PFSK-1 (cell line): ENCODE results near the gene GALNT9.

ENCODE experiments used
- FOXP2 ChIP-seq: optimal IDR thresholded peaks from 2 replicates; pipeline ENCODE3; 2011; ENCODE audit warnings: borderline replicate concordance, control low read depth, inconsistent platforms; ENCODE audit not compliant: insufficient read depth; ENCODE audit errors: extremely low read length, extremely low read depth
- POLR2AphosphoS5 ChIP-seq: IDR thresholded peaks from 2 replicates; pipeline ENCODE4 v1.6.1; 2012; ENCODE audit warnings: low read depth, mild to moderate bottlenecking, control low read depth, low read length, moderate library complexity
- REST ChIP-seq, 2 experiments: IDR thresholded peaks; 2 replicates each; pipeline versions ENCODE4 v1.6.1 to v1.8.0; 2011 to 2012; ENCODE audit warnings: low read depth in 2 of 2, low read length in 2 of 2, control low read depth in 1 of 2, inconsistent platforms in 1 of 2, mild to moderate bottlenecking in 1 of 2, moderate library complexity in 1 of 2; ENCODE audit not compliant: insufficient read depth in 1 of 2
- SIN3A ChIP-seq: IDR thresholded peaks from 2 replicates; pipeline ENCODE4 v1.6.1; 2012; ENCODE audit warnings: mild to moderate bottlenecking, low read length, moderate library complexity, borderline replicate concordance; ENCODE audit not compliant: insufficient read depth
- TAF1 ChIP-seq: IDR thresholded peaks from 2 replicates; pipeline ENCODE4 v1.6.1; 2012; ENCODE audit warnings: low read length, control low read depth, borderline replicate concordance; ENCODE audit not compliant: insufficient read depth

GALNT9 gene

GRCh38 chr12:132315507-132315906 is 13.9 kb downstream of the GALNT9 start:
- no peak for TF ChIP-seq SIN3A
- no peak for TF ChIP-seq POLR2AphosphoS5
- no peak for TF ChIP-seq TAF1
- TF ChIP-seq FOXP2: no peak
- no peak for TF ChIP-seq REST (IDR thresholded peaks at IDR 0.05; ENCODE audit: insufficient read depth in 1 of 2, low read depth in 2 of 2, low read length in 2 of 2)

GRCh38 chr12:132314516-132315233 is 14.7 kb downstream of the GALNT9 start:
- no peak for TF ChIP-seq TAF1
- no peak for TF ChIP-seq REST (IDR thresholded peaks at IDR 0.05; ENCODE audit: insufficient read depth in 1 of 2, low read depth in 2 of 2, low read length in 2 of 2)
- no peak for TF ChIP-seq POLR2AphosphoS5
- no peak for TF ChIP-seq FOXP2
- TF ChIP-seq SIN3A: no peak

- TF ChIP-seq POLR2AphosphoS5: no peak
- no peak for TF ChIP-seq SIN3A
- no peak for TF ChIP-seq REST (IDR thresholded peaks at IDR 0.05; ENCODE audit: insufficient read depth in 1 of 2, low read depth in 2 of 2, low read length in 2 of 2)
- no peak for TF ChIP-seq FOXP2
- no peak for TF ChIP-seq TAF1
Observed at GRCh38 chr12:132314035-132314434, 15.4 kb downstream of the GALNT9 start.

- TF ChIP-seq REST (IDR thresholded peaks at IDR 0.05; ENCODE audit: insufficient read depth in 1 of 2, low read depth in 2 of 2, low read length in 2 of 2) (no peak), TAF1 (no peak), FOXP2 (no peak), SIN3A (no peak), POLR2AphosphoS5 (no peak)
Observed at GRCh38 chr12:132313182-132313581, 16.2 kb downstream of the GALNT9 start.

- no peak for TF ChIP-seq REST (IDR thresholded peaks at IDR 0.05; ENCODE audit: insufficient read depth in 1 of 2, low read depth in 2 of 2, low read length in 2 of 2)
- no peak for TF ChIP-seq POLR2AphosphoS5
- no peak for TF ChIP-seq TAF1
- TF ChIP-seq SIN3A: no peak
Observed at GRCh38 chr12:132312516-132312915, 16.9 kb downstream of the GALNT9 start.
